K562 (cell line): ENCODE results near the gene SPAG7. TPM values are rescaled to one million over a fixed set of nuclear protein-coding genes. Genes with fewer than 3 reads are reported as not detected.

Experiments
- CHCHD3 ChIP-seq: fragments of 250-450 bp; sonication (Bioruptor Pico); IDR thresholded peaks from 2 replicates; pipeline ENCODE4 v2.1.2; 2022; ENCODE audit warnings: mild to moderate bottlenecking
- HNRNPH1 ChIP-seq: fragments of 200-400 bp; formaldehyde crosslinking; optimal IDR thresholded peaks from 2 replicates; pipeline ENCODE3; 2017; ENCODE audit warnings: low read depth, mild to moderate bottlenecking, low read length, moderate library complexity
- HNRNPL ChIP-seq: fragments of 200-400 bp; formaldehyde crosslinking; IDR thresholded peaks from 2 replicates; pipeline ENCODE4 v1.6.1; 2017; ENCODE audit warnings: low read depth, mild to moderate bottlenecking, low read length
- IFI16 ChIP-seq: fragments of 250-450 bp; sonication (Bioruptor Pico); IDR thresholded peaks from 2 replicates; pipeline ENCODE4 v2.1.2; 2022; ENCODE audit warnings: mild to moderate bottlenecking, inconsistent platforms
- PTBP1 ChIP-seq: fragments of 200-400 bp; formaldehyde crosslinking; IDR thresholded peaks from 2 replicates; pipeline ENCODE4 v1.6.1; 2017; ENCODE audit warnings: low read depth, low read length
- RUNX1 ChIP-seq: sonication (generic); IDR thresholded peaks from 2 replicates; pipeline ENCODE4 v1.6.1; 2016; ENCODE audit warnings: antibody characterized with exemption, low read depth
- SMAD3 ChIP-seq: fragments of 450-650 bp; formaldehyde crosslinking; conservative IDR thresholded peaks from 2 replicates; pipeline ENCODE4 v1.4.0; 2020; ENCODE audit warnings: mild to moderate bottlenecking
- ZFP30 ChIP-seq: fragments of 250-450 bp; sonication (Bioruptor Pico); IDR thresholded peaks from 2 replicates; pipeline ENCODE4 v1.8.0; 2022; ENCODE audit warnings: moderate library complexity, mild to moderate bottlenecking, inconsistent platforms, borderline replicate concordance
- ZNF212 ChIP-seq: fragments of 450-650 bp; formaldehyde crosslinking; IDR thresholded peaks from 2 replicates; pipeline ENCODE4 v1.4.0; 2020; ENCODE audit warnings: mild to moderate bottlenecking
- ZNF408 ChIP-seq: fragments of 250-450 bp; sonication (Bioruptor Pico); IDR thresholded peaks from 2 replicates; pipeline ENCODE4 v1.4.0; 2020; ENCODE audit warnings: low read depth, mild to moderate bottlenecking, moderate library complexity
- ZNF586 ChIP-seq: fragments of 450-650 bp; formaldehyde crosslinking; conservative IDR thresholded peaks from 2 replicates; pipeline ENCODE4 v1.4.0; 2020; ENCODE audit warnings: mild to moderate bottlenecking, moderate library complexity
- polyA plus RNA-seq, 8 experiments: library from polyadenylated mRNA; depleted of rRNA in 4 of 8; stranded (reverse) in 5 of 8; unstranded in 3 of 8; fragments of >200 nt; fragmentation: Nextera tagmentation in 2 of 8; fragmentation: Illumina TruSeq in 1 of 8; extraction: Ambion mirVana in 2 of 8; extraction: Trizol in 1 of 8; gene quantifications; 2 replicates each; pipeline versions ENCODE4 v1.2.1 to v1.2.3, GENCODE V29; 2011 to 2014; ENCODE audit warnings: inconsistent platforms in 1 of 8, missing spikeins in 1 of 8
- total RNA-seq, 7 experiments: library from RNA; depleted of rRNA in 6 of 7; stranded (reverse); fragments of >200 nt in 6 of 7; fragmentation: Illumina TruSeq in 2 of 7; extraction: Trizol in 2 of 7; gene quantifications; 2 replicates each; pipeline versions ENCODE4 v1.2.1 to v1.2.3, GENCODE V29; 2011 to 2021; ENCODE audit warnings: low replicate concordance in 1 of 7
- TF ChIP-seq, protein P1 (sequence below): fragments of 450-650 bp; IDR thresholded peaks from 2 replicates; pipeline ENCODE4 v1.6.1; 2016; ENCODE audit warnings: mild to moderate bottlenecking, moderate library complexity
- TF ChIP-seq, protein P2 (sequence below): fragments of 450-650 bp; IDR thresholded peaks from 2 replicates; pipeline ENCODE4 v1.6.1; 2018; ENCODE audit not compliant: partially characterized antibody

The SPAG7 gene
- total and polyA plus RNA-seq, 9 of the 15 experiments (the other 6 are each of a cell fraction or from before 2014, with no cell fraction given): 5.6 to 53.5 (median 36.3) TPM

DNA sequence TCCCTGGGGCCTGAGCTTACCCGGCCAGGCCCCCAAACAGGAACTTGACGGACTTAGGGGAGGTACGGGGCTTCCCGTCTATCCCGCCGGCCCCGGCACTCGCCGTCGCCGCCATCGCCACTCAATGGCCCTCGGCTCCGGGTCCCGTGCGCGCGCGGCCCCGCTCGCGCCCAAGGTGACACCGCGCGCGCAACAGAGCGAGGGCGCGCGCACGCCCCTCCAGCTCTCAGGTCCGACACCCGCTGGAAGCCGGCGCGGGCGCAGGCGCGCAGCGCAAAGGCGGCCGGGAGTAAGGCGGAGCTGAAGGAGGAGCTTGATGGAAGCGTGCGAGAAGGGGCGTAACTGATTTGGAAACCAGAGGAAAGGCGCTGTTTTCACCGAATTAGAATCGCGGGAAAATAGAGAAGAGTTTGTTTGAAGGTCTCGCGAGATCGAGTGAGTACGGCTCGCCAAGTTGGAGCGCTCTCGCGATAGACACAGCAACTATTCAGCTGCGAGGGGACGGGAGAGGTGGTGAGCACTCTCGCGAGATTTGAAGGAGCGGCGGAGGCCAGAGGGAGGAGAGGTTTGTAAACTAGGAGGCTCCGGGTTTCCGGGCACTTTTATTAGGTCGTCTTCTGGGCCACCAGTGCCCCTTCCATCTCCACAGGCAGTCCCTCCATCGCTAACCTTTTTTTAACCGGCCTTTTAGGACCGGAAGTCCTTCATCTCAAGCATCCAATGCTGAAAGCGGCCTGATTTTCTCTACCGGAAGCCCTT, 27.6 kb downstream of the SPAG7 start, which contains the start of the genes RNF167 and SLC25A11 (continued):
- TF ChIP-seq, protein P1, sequence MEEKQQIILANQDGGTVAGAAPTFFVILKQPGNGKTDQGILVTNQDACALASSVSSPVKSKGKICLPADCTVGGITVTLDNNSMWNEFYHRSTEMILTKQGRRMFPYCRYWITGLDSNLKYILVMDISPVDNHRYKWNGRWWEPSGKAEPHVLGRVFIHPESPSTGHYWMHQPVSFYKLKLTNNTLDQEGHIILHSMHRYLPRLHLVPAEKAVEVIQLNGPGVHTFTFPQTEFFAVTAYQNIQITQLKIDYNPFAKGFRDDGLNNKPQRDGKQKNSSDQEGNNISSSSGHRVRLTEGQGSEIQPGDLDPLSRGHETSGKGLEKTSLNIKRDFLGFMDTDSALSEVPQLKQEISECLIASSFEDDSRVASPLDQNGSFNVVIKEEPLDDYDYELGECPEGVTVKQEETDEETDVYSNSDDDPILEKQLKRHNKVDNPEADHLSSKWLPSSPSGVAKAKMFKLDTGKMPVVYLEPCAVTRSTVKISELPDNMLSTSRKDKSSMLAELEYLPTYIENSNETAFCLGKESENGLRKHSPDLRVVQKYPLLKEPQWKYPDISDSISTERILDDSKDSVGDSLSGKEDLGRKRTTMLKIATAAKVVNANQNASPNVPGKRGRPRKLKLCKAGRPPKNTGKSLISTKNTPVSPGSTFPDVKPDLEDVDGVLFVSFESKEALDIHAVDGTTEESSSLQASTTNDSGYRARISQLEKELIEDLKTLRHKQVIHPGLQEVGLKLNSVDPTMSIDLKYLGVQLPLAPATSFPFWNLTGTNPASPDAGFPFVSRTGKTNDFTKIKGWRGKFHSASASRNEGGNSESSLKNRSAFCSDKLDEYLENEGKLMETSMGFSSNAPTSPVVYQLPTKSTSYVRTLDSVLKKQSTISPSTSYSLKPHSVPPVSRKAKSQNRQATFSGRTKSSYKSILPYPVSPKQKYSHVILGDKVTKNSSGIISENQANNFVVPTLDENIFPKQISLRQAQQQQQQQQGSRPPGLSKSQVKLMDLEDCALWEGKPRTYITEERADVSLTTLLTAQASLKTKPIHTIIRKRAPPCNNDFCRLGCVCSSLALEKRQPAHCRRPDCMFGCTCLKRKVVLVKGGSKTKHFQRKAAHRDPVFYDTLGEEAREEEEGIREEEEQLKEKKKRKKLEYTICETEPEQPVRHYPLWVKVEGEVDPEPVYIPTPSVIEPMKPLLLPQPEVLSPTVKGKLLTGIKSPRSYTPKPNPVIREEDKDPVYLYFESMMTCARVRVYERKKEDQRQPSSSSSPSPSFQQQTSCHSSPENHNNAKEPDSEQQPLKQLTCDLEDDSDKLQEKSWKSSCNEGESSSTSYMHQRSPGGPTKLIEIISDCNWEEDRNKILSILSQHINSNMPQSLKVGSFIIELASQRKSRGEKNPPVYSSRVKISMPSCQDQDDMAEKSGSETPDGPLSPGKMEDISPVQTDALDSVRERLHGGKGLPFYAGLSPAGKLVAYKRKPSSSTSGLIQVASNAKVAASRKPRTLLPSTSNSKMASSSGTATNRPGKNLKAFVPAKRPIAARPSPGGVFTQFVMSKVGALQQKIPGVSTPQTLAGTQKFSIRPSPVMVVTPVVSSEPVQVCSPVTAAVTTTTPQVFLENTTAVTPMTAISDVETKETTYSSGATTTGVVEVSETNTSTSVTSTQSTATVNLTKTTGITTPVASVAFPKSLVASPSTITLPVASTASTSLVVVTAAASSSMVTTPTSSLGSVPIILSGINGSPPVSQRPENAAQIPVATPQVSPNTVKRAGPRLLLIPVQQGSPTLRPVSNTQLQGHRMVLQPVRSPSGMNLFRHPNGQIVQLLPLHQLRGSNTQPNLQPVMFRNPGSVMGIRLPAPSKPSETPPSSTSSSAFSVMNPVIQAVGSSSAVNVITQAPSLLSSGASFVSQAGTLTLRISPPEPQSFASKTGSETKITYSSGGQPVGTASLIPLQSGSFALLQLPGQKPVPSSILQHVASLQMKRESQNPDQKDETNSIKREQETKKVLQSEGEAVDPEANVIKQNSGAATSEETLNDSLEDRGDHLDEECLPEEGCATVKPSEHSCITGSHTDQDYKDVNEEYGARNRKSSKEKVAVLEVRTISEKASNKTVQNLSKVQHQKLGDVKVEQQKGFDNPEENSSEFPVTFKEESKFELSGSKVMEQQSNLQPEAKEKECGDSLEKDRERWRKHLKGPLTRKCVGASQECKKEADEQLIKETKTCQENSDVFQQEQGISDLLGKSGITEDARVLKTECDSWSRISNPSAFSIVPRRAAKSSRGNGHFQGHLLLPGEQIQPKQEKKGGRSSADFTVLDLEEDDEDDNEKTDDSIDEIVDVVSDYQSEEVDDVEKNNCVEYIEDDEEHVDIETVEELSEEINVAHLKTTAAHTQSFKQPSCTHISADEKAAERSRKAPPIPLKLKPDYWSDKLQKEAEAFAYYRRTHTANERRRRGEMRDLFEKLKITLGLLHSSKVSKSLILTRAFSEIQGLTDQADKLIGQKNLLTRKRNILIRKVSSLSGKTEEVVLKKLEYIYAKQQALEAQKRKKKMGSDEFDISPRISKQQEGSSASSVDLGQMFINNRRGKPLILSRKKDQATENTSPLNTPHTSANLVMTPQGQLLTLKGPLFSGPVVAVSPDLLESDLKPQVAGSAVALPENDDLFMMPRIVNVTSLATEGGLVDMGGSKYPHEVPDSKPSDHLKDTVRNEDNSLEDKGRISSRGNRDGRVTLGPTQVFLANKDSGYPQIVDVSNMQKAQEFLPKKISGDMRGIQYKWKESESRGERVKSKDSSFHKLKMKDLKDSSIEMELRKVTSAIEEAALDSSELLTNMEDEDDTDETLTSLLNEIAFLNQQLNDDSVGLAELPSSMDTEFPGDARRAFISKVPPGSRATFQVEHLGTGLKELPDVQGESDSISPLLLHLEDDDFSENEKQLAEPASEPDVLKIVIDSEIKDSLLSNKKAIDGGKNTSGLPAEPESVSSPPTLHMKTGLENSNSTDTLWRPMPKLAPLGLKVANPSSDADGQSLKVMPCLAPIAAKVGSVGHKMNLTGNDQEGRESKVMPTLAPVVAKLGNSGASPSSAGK: no peak
- no peak for TF ChIP-seq CHCHD3 (CRISPR knock-in tag)
- TF ChIP-seq, protein P2, sequence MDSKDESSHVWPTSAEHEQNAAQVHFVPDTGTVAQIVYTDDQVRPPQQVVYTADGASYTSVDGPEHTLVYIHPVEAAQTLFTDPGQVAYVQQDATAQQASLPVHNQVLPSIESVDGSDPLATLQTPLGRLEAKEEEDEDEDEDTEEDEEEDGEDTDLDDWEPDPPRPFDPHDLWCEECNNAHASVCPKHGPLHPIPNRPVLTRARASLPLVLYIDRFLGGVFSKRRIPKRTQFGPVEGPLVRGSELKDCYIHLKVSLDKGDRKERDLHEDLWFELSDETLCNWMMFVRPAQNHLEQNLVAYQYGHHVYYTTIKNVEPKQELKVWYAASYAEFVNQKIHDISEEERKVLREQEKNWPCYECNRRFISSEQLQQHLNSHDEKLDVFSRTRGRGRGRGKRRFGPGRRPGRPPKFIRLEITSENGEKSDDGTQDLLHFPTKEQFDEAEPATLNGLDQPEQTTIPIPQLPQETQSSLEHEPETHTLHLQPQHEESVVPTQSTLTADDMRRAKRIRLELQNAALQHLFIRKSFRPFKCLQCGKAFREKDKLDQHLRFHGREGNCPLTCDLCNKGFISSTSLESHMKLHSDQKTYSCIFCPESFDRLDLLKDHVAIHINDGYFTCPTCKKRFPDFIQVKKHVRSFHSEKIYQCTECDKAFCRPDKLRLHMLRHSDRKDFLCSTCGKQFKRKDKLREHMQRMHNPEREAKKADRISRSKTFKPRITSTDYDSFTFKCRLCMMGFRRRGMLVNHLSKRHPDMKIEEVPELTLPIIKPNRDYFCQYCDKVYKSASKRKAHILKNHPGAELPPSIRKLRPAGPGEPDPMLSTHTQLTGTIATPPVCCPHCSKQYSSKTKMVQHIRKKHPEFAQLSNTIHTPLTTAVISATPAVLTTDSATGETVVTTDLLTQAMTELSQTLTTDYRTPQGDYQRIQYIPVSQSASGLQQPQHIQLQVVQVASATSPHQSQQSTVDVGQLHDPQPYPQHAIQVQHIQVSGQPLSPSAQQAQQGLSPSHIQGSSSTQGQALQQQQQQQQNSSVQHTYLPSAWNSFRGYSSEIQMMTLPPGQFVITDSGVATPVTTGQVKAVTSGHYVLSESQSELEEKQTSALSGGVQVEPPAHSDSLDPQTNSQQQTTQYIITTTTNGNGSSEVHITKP: peak; percentile 15
- TF ChIP-seq ZNF586 (CRISPR knock-in tag): no peak
- TF ChIP-seq SMAD3 (CRISPR knock-in tag): no peak
- TF ChIP-seq IFI16: no peak
- no peak for TF ChIP-seq ZNF408 (CRISPR knock-in tag)
- no peak for TF ChIP-seq PTBP1
- TF ChIP-seq HNRNPH1: no peak
- TF ChIP-seq ZNF212 (CRISPR knock-in tag): no peak
- no peak for TF ChIP-seq HNRNPL
- no peak for TF ChIP-seq ZFP30
- TF ChIP-seq RUNX1: no peak; the same call in 1 of the 2 replicates
